DOHH2 (cell line): ENCODE results near the gene PAM.
"Not testable (repeated sequence)": the region's sequence is repeated elsewhere in the genome, so short reads cannot be mapped to it uniquely, and the experiment has no call there.

Source experiments
- EZH2phosphoT487 ChIP-seq: fragments of 200-600 bp; sonication (generic); IDR thresholded peaks from 2 replicates; pipeline ENCODE4 v1.6.1; 2017; ENCODE audit warnings: borderline replicate concordance, mild to moderate bottlenecking, antibody characterized with exemption, low read length, moderate library complexity, mixed read lengths
- TF ChIP-seq, protein P1 (sequence below): fragments of 200-600 bp; sonication (generic); IDR thresholded peaks from one replicate; pipeline ENCODE4 v1.5.1; 2014; ENCODE audit warnings: antibody characterized with exemption, mild to moderate bottlenecking, low read depth, low read length; ENCODE audit not compliant: poor library complexity, severe bottlenecking

GRCh38 chr5:102751903-102752376 lies 3.2 kb upstream of the PAM start:
- TF ChIP-seq, protein P1, sequence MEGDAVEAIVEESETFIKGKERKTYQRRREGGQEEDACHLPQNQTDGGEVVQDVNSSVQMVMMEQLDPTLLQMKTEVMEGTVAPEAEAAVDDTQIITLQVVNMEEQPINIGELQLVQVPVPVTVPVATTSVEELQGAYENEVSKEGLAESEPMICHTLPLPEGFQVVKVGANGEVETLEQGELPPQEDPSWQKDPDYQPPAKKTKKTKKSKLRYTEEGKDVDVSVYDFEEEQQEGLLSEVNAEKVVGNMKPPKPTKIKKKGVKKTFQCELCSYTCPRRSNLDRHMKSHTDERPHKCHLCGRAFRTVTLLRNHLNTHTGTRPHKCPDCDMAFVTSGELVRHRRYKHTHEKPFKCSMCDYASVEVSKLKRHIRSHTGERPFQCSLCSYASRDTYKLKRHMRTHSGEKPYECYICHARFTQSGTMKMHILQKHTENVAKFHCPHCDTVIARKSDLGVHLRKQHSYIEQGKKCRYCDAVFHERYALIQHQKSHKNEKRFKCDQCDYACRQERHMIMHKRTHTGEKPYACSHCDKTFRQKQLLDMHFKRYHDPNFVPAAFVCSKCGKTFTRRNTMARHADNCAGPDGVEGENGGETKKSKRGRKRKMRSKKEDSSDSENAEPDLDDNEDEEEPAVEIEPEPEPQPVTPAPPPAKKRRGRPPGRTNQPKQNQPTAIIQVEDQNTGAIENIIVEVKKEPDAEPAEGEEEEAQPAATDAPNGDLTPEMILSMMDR, result not testable (repeated sequence)
- not testable (repeated sequence) for TF ChIP-seq EZH2phosphoT487
